Stimulated activated CD8-positive, alpha-beta memory T cell treated with anti-CD3 and anti-CD28 coated beads, Interleukin-4, amount 100 ng/mL, for 48 hours (primary cell): ENCODE results near the gene ACOT7.
A peak's percentile ranks its signal among the peaks of the same experiment; 100 is the strongest.

Source experiments
- DNase-seq: peaks from one replicate; pipeline ENCODE4 v3.0.0-alpha.2; 2020

Gene ACOT7

GRCh38 chr1:6262555-6263420 lies 130.8 kb downstream of the ACOT7 start:
- no peak for DNase-seq

- no peak for DNase-seq
Measured at GRCh38 chr1:6261615-6261995, 132.0 kb downstream of the ACOT7 start.

- peak; percentile 67 for DNase-seq
Measured at GRCh38 chr1:6260961-6261614, 132.5 kb downstream of the ACOT7 start, which contains the start of gene GPR153. Gene GPR153, minus strand, starts transcription at chr1:6261098. Its CDS starts 6,193 bp downstream, at chr1:6254905.

- DNase-seq: no peak
Measured at GRCh38 chr1:6260433-6260934, 133.1 kb downstream of the ACOT7 start.

GRCh38 chr1:6259491-6260362 lies 133.8 kb downstream of the ACOT7 start:
- DNase-seq: peak; percentile 86

GRCh38 chr1:6258675-6259074 lies 134.9 kb downstream of the ACOT7 start:
- DNase-seq: no peak

- no peak for DNase-seq
Measured at GRCh38 chr1:6257541-6258069, 136.0 kb downstream of the ACOT7 start.

- no peak for DNase-seq
Measured at GRCh38 chr1:6256645-6257044, 136.9 kb downstream of the ACOT7 start.

- no peak for DNase-seq
Measured at GRCh38 chr1:6254691-6255090, 138.9 kb downstream of the ACOT7 start.

- DNase-seq: no peak
Measured at GRCh38 chr1:6253380-6253779, 140.2 kb downstream of the ACOT7 start.

- no peak for DNase-seq
Measured at GRCh38 chr1:6252374-6252710, 141.2 kb downstream of the ACOT7 start.

- DNase-seq: no peak
Measured at GRCh38 chr1:6251681-6252373, 141.7 kb downstream of the ACOT7 start.

- DNase-seq: no peak
Measured at GRCh38 chr1:6251233-6251632, 142.3 kb downstream of the ACOT7 start.

- DNase-seq: no peak
Measured at GRCh38 chr1:6249739-6250689, 143.6 kb downstream of the ACOT7 start.

- no peak for DNase-seq
Measured at GRCh38 chr1:6248932-6249738, 144.4 kb downstream of the ACOT7 start.

GRCh38 chr1:6248161-6248776 lies 145.3 kb downstream of the ACOT7 start:
- no peak for DNase-seq

GRCh38 chr1:6247651-6248050 lies 145.9 kb downstream of the ACOT7 start:
- no peak for DNase-seq

- peak; percentile 91 for DNase-seq
Measured at GRCh38 chr1:6246497-6247467, 146.8 kb downstream of the ACOT7 start.
